Fibroblast of skin of left biceps (primary cell): Measurements from ENCODE around the gene HNF4A.
"Not testable (repeated sequence)": the region's sequence is repeated elsewhere in the genome, so short reads cannot be mapped to it uniquely, and the experiment has no call there.

Experiments
- DNase-seq, 2 experiments: peaks; one replicate each; pipeline ENCODE4 v3.0.0-alpha.2; 2013; ENCODE audit warnings: low read depth in 2 of 2

HNF4A gene

DNA sequence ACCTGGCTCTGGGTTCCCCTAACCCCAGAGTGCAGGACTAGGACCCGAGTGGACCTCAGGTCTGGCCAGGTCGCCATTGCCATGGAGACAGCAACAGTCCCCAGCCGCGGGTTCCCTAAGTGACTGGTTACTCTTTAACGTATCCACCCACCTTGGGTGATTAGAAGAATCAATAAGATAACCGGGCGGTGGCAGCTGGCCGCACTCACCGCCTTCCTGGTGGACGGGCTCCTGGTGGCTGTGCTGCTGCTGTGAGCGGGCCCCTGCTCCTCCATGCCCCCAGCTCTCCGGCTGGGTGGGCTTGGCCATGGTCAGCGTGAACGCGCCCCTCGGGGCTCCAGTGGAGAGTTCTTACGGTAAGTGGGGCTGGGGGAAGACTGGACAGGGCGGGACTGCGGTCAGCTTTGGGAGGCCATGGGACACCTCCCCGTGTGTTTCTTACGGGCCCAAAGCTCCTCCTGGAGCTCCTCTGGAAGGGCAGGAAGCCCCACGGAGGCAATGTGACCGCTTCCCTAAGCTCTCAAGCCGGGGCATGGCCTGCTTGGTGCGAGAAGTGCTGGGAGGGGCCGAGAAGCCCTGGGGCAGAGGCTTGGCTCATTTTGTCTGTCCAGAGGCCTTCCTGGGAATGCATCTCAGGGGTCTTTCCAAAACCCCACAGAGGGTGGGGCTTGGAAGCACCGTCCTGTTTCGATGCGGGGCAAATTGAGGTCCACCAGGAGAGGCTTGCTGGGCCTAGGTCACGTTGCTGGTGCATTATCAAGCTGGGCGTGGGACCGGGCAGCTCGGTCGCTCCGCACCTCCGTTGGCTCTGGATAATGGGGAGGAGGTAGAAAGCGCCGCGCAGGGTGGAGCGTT lies at the start of gene HNF4A:
HNF4A (plus strand) TSS at position 202 of the 855 bp plus-strand sequence; CDS start at position 308, 106 bp downstream.
- no peak for DNase-seq

DNA sequence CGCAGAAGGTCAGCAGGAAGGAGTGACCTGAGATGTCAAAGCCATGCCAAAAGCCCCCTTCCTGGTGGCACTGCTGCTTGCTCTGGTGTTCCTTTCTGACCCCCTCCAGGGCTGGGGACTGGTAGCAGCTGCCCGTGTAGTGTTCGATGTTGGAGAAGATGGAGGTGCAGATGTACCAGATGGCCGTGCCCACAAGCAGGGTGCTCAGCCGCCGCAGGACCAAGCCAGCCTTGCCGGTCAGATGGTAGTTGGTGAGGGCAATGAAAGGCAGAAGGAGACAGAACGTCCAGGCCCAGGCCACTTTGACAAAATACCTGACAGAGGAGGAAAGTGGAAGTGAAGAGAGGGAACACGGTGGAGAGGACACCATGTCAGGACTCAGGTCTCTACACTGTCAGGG lies 48.6 kb upstream of the HNF4A start:
- no peak for DNase-seq

DNA sequence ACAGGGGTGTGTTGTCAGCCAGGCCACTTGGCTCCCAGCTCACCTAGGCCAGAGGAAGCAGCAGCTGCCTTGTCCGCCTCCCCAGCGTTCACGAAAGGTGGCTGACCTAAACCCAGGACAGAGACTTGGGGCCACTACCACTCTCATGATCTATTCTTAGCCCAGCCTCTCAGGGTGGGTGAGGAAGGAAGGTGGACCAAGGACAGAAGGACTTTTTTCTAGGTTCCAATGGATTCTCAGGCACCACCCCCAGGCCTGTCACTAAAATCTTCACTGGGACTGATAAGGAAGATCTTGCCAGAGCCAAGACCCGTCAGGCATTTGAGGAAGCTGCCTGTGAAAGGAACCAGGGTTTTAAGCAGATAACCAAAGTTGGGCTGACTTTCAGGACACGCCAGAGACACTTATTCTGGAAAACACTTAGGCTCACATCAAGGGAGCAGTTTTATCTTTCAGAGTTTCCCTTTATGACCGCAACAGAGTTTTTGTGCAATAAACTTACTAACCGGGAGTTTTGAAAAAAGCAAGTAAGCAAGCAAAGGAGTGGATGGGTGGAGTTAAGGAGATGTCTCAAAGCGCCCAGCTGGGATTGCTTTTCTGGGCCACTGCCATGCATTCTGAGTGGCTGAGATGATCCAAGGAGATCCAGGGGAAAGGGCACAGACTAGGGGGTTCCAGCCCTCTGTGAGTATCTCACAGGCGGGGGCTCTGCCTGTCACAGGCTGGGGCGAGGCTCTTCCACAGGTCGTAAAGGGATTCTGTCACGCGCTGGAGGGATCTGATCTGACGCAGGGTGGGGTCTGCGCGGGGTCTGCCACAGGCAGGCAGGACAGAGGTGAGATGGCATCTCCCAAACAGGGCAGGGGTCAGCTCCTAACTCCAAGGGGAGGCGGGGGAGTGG lies 45.5 kb upstream of the HNF4A start:
- DNase-seq, result peak in 1 of 2 experiments; percentile 3

DNA sequence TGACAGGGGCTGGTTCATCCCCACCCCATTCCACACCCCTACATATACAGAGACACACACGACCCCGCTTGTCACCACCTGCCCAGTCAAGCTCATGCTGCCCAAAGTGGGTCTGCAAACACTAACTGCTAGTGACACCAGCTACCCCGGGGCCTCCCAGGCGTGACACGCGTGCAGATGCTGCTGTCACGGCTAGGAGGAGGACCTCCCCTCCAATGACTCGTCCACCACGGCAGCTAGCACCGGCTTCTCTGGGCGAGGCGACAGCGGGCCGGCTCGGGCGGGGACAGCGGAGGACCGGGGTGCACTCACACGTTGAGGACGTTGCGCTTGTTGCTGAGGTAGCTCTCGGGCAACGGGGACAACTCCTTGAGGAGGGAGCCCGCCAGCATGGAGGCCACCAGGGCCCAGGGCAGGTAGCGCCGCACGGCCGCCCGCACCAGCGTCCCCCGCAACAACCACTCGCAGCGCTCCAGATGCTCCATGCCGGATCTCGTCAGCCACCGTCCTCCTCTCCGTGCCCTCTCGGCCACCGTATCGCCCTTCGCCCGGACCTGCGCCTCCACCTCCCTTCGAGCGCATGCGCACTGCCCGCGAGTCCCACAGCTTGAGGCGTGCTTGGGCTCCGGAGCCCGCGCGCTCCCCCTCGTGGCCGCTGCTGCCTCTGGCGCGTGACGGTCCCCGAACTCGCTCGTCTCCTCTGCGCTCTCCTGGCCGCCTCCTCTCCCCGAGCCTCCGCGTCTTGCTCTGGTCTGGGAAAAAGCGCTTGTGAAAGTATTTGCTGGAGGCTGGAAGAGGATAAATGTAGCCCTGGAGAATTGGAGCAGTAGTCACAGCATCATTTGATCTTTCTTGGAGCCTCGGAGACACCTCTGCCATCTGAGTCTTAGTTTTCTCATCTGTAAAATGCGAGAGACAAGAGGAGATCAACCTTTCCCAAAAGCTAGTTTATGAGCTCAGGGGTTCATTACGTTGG lies 44.5 kb upstream of the HNF4A start, which contains the start of gene FITM2:
FITM2 (minus strand) TSS at position 539 of the 976 bp plus-strand sequence; CDS start at position 485, 54 bp downstream.
- DNase-seq, result peak; percentile 89 to 90

DNA sequence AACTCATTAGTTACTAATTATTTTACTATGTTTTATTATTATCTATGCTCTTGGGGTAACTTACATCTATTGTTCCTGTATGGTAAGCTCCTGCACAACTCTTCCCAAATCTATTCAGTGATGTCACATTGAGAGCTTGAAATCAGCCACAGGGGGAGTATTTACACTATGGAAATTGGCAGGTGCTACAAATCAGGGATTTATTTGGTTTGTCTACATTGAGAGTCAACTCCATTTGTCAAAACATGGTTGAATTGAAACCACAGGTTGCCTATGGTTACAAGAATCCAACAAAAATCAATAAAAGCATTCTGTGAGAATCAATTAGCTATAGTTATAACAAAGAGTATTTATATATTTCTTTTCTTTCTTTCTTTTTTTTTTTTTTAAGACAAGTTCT lies 40.6 kb upstream of the HNF4A start:
- DNase-seq, result no peak

DNA sequence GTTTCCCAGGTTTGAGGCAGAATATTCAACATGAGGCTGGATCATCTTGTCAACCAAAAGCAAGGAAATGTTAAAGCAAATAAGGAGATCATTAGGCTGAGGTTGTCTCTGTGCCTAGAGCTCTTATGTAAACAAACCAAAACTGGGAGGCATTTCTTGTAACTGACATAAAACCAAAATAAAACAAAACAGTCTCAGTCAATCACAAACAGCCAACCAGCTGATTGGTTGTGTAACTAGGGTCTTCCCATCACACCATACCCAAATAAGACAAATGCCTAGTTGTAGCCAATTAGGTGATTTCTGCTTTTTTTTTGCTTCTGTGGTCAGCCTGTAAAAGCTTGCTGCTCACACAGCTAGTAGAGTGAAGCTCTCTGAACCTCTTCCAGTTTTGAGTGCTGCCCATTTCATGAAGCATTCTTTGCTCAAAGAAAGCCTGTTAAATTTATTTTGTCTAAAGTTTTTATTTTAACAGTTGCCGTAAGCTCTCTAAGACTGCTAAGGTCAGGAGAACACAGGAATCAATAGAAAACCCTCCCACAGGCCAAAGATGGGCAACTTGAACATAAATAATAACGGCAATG lies 35.6 kb upstream of the HNF4A start:
- DNase-seq, result no peak

DNA sequence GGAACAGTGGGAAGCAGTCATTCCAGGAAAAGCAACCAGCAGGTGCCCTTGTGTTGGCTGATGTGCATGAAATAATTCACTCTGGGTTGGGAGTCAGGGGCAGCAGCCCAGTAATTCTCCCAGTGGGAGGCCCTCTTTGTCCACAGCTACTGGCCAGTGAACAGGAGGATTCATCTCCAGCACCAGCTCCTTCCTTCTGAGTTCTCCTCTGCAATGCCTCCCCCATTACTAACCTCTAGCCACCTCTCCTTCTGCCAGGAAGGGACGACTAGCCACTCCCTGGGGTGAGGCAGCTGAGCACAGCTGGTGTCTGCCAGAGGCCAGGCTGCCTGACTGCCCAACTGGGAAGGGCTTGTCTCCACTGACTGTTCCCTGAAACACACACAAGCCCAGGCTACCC lies 31.2 kb upstream of the HNF4A start:
- DNase-seq, result no peak

DNA sequence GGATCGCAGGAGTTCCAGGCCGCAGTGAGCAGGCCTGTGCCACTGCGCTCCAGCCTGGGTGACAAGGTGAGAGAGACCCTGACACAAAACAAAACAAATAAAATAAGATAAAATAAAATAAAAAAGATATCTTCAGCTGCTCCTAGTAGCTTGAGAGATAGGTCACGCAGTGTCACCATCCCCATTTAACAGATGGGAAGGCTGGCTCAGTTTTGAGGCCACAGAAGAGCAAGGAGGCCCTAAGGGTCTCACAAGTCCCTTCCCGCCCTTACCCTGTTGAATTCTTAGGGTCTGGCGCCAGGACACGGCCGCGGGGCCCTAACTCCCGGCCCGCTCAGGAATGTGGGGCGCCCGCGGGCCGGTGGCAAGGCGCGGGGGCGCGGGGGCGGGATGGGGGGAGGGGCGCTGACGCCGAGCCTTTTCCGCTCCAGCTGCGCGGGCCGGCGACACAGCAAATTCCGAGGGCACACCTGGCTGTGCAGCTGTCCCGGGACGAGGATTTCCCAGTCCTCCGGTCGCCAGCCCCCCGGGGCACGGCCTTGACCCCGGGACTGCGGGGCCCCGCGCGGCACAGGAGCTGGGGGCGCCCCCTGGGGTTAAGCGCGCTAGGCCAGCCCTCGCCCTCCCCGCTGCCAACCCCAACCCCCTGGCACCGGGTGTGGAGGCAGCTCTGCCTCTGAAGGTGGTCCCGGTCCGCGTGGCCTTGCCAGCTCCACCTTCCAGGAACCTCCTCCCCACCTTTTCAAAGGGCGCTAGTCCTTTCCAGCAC lies 28.9 kb upstream of the HNF4A start:
- DNase-seq, result no peak

DNA sequence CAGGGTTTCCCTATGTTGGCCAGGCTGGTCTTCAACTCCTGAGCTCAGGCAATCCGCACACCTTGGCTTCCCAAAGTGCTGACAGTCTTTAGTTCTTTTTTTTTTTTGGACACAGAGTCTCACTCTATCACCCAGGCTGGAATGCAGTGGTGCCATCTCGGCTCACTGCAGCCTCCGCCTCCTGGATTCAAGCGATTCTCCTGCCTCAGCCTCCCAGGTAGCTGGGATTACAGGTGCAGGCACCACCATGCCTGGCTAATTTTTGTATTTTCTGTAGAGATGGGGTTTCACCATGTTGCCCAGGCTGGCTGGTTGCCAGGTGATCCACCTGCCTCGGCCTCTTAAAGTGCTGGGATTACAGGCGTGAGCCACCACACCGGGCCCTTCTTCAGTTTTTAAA lies 27.8 kb upstream of the HNF4A start:
- not testable (repeated sequence) for DNase-seq

DNA sequence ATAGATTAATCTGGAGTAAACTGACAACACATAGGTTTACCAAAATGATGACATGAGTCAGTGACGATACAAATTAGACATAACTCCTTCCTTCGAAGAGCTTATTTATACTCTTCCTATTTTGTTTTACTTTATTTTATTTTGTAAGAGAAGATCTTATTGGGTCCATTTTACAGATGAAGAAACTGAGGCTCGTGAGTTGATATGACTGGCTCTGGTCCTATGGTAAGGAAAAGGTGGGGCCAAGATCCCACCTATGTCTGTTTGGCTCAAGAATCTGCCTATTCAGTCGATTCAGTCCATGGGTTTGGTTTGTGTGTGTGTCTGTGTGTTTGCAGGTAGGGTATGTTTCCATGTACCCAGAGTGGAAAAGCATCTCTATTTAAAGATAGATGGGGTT lies 27.1 kb upstream of the HNF4A start:
- no peak for DNase-seq

DNA sequence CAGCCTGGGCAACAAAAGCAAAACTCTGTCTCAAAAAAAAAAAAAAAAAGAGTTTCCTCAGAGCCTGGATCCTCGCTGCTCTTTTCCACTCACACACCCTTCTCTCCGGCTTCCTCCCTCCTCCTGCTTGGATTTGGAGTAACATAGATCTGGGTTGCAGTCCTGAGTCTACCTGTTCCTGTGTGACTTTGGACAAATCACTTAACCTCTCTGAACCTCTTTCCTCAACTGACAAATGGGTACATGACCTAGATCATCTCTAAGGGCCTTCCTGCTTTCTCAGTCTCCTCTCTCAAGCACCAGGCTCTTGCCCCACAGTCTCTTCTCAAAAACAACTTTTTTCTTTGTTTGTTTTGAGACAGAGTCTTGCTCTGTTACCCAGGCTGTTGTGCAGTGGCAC lies 24.3 kb upstream of the HNF4A start:
- DNase-seq, result no peak

DNA sequence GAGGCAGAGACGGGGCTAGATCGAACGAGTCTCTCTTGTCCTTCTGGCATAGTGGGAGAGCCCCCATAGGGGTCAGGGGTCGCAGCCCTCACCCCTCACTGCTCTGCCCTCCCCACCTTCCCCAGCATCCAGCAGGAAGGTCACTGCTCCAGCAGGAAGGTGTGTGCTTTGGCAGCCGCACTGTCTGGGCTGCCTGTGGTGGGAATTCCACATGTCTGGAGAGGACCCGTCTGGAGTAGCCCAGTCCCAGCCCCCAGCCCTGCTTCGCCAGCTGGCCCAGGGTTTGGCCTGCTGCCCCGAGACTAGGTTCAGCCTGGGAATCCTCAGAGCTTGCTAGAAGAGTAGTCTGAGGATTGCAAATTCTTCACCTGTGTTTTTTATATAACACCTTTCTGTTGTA lies 21.2 kb upstream of the HNF4A start:
- no peak for DNase-seq

DNA sequence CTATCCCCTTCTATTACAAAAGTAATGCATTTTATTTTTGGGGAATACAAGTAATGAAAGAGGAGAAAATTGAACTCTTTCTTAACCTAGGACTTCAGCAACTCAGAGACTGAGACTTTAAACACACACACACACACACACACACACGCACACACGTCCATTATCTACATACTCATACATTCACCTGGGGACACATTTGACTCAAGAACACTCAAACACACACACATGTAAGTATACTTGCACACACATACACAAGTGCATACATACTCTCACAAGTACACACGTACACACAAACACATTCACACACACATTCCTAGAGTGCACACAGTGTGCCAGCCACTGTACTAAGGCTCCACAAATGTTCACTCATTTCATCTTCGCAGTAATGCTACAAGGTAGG lies 20.8 kb upstream of the HNF4A start:
- DNase-seq, result no peak

DNA sequence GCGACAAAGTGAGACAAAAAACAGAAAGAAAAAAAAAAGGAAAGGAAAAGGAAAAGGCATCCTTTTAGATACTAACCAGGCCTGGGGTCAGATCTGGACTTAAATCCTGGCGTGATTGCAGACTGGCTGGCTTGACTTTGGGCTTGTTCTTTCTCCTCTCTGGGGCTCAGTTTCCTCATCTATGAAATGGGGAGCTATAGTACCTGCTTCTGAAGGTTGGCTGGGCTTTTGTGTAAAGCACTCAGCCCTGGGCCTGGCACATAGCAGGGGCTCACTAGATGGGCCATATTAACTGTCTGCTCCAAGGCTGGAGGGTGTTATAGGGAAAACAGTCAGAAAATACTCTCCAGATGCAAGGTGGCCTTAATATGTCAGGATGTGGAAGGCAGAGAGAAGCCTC lies 19.8 kb upstream of the HNF4A start:
- no peak for DNase-seq

DNA sequence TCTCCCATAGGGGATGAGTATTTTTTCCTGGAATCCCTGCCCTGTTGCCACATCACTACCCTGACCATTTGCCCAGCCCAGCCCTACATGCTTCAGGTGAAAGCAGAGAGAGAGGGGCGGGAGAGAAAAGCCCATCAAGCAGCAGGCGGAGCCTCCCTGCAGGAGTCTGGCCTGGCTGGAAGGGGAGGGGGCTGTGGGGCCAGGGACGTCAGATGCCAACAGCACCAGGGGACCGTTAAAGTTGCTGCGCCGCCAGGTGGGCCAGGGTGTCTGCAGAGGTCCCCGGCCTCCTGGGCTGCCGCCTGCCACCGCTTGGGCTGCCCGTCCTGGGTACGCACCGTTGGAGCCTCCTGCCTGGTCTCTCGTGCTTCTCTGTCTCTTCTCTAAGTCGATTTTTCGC lies 19.4 kb upstream of the HNF4A start:
- no peak for DNase-seq

DNA sequence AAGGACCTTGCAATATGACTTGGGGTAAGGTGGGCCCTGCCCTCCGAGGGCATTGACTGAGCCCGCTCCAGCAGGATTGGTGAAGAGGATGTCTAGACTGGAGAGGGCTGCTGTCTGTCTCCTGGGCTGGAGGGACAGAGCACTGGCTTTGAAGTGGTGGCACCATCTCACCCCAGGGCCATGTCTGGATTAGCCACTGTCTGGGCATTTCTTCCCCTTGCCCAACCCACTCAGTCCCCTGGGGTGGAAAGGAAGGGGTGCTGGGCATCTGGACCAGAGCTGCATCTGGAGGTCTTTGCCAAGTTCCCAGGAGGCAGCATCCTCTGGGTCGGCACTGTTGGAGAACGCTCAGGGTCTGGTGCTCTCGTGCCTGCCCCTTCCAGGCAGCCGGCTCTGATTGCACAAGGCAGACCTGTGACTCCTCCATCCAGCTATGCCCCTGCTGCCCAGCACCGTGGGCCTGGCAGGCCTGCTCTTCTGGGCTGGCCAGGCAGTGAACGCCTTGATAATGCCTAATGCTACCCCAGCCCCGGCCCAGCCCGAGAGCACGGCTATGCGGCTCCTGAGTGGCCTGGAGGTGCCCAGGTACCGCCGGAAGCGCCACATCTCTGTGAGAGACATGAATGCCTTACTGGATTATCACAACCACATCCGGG lies 18.6 kb upstream of the HNF4A start, which contains the start of gene R3HDML:
R3HDML (plus strand) TSS at position 319 of the 656 bp plus-strand sequence; CDS start at position 434, 115 bp downstream.
- no peak for DNase-seq

DNA sequence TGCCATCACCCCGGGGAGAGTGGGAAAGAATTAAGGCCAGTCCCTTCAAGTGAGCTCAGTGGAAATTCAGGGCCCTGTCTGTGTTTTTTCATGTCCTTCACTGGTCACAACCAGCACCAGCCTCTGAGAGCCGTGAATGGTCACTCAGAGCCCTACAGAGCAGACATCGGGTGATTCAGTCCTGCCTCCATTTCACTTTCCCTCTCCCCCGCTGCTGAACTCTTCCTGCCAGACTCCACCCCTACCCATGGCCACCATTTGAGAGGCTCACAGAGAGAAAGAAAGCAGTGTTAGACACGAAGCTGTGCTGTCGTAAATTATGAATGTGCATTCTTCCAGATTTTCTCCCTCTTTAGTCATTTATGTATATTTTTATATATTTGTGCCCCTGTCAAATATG lies 13.3 kb upstream of the HNF4A start:
- no peak for DNase-seq

DNA sequence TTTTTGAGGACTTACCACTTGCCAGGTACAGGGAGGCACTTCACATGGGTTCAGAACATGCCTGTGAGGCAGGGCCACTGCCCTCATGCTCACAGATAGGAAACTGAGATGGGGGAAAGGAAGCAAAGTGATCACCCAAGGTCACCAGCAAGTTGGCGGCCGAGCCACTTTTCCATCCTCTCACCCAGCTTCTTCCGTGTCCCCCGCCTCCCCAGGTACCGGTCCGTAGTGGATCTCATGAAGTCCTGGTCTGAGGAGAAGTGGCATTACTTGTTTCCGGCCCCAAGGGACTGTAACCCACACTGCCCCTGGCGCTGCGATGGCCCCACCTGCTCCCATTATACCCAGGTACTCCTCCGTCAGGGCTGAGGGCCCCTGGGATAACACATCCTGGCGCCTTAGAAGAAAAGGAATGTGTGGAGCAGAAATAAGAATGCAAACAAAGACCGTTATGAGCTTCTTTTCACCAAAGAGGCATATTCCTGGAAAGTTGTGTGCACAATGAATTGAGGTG lies 12.3 kb upstream of the HNF4A start:
- no peak for DNase-seq

DNA sequence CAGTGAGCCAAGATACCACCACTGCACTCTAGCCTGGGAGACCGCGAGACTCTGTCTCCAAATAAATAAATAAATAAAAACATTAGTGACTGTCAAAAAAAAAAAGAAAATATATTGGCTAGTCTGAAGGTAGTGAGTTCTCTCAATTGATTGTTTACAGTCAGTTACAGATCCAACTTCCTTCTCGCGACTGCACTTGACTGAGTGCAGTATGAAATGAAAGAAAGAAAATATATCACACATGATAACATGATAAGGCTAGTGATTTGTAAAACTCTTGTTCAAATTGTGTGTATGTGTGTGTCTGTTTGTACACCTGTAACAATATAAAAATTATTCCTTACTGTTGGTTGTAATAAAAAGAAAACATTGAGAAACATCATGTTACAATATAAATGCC lies 10.8 kb upstream of the HNF4A start:
- DNase-seq, result no peak
